MCF 10A (cell line): ENCODE measurements around the gene C11orf58. TPM values are rescaled to one million over a fixed set of nuclear protein-coding genes. Genes with fewer than 3 reads are reported as not detected.

Experiments used
- BruUV-seq: library from RNA; stranded (reverse); fragments of 400-500 nt; replicated peaks from 2 replicates; lab custom pipeline; 2021; lab: Mats Ljungman, UMichigan
- CTCF ChIA-PET: fragments of 300-600 bp; sonication (Branson Sonifier 250); formaldehyde crosslinking; extraction: SDS; loops from one replicate; lab custom pipeline; 2021; ENCODE audit warnings: antibody characterized with exemption, inconsistent platforms; lab: Yijun Ruan, JAX
- POLR2A ChIA-PET: fragments of 300-600, 350-650 bp; sonication (Branson Sonifier 250); formaldehyde crosslinking; extraction: SDS; loops from one replicate; lab custom pipeline; 2020; ENCODE audit warnings: antibody characterized with exemption, inconsistent platforms; lab: Yijun Ruan, JAX
- DNase-seq: peaks from one replicate; pipeline ENCODE4 v3.0.0-alpha.2; 2018; ENCODE audit not compliant: unreplicated experiment
- H3K27ac Mint-ChIP-seq: one replicate; pipeline ENCODE4 v1.8.0; 2022; ENCODE audit warnings: mild to moderate bottlenecking, low read depth, mixed read lengths; ENCODE audit not compliant: unreplicated experiment
- H3K27me3 Mint-ChIP-seq: one replicate; pipeline ENCODE4 v1.8.0; 2022; ENCODE audit warnings: mixed read lengths; ENCODE audit not compliant: insufficient read depth, unreplicated experiment
- H3K36me3 Mint-ChIP-seq: one replicate; pipeline ENCODE4 v1.8.0; 2022; ENCODE audit warnings: mild to moderate bottlenecking, moderate library complexity, mixed read lengths; ENCODE audit not compliant: insufficient read depth, unreplicated experiment
- H3K4me1 Mint-ChIP-seq: one replicate; pipeline ENCODE4 v1.8.0; 2022; ENCODE audit warnings: mixed read lengths; ENCODE audit not compliant: insufficient read depth, unreplicated experiment
- H3K4me3 Mint-ChIP-seq: one replicate; pipeline ENCODE4 v1.8.0; 2022; ENCODE audit warnings: mild to moderate bottlenecking, moderate library complexity, mixed read lengths; ENCODE audit not compliant: unreplicated experiment
- H3K9me3 Mint-ChIP-seq: one replicate; pipeline ENCODE4 v1.8.0; 2022; ENCODE audit warnings: mixed read lengths; ENCODE audit not compliant: unreplicated experiment
- CTCF ChIP-seq: fragments of 200-600 bp; IDR thresholded peaks from one replicate; pipeline ENCODE4 v1.8.0; 2022; ENCODE audit warnings: antibody characterized with exemption, mild to moderate bottlenecking; ENCODE audit not compliant: unreplicated experiment
- intact Hi-C: fragments of 100-400 bp; cut with micrococcal nuclease; formaldehyde crosslinking; loops from 2 replicates; pipeline ENCODE4 v1.14.1; 2022
- total RNA-seq: library from RNA; stranded (reverse); gene quantifications from 2 replicates; pipeline ENCODE4 v1.2.3, GENCODE V29; 2022

The C11orf58 gene
- total RNA-seq, 1 experiment from 2014 or later: 230 TPM

DNA sequence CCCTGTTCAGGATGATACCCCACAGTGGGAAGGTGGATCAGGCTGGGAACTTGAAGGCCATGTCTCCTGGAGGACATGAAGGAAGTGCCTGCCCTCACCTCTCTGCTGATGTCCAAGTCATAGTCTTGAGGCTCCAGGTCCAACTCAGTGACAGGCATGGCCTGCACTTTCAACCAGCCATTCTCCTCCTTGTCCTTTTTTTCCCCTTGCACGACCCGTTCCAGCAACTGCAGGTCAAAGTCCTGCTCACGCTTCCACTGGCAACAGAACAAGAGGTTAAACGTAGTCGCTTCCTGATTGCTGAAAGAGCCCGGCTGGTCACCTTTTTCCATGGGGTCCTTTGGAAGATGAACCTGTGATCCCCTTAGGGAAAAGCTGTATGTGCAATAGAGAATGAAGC, 47.7 kb downstream of the C11orf58 start:
- H3K4me3 Mint-ChIP-seq: no peak overlapping the region
- no peaks in the 10 kb centered on the region for H3K27me3 Mint-ChIP-seq
- intact Hi-C loops: no loop called here
- no peak for DNase-seq
- ChIA-PET POLR2A (interaction anchor here (1.0 kb wide), 1 partner anchor 277 kb away, joined by 5 read pairs; no protein-coding TSS in a partner anchor), CTCF (interaction anchor here (0.6 to 8.2 kb wide), 42 partner anchors 10 to 1137 kb away, joined by 3 to 72 read pairs (median 4); partner anchors contain the start of gene C11orf58)
- no peaks in the 10 kb centered on the region for H3K36me3 Mint-ChIP-seq
- H3K9me3 Mint-ChIP-seq: no peaks in the 10 kb centered on the region
- no peak for TF ChIP-seq CTCF
- BruUV-seq: no TSS peak
- H3K27ac Mint-ChIP-seq: no peak overlapping the region
- peaks cover 20% of the 10 kb centered on the region for H3K4me1 Mint-ChIP-seq

GRCh38 chr11:16787035-16787742, 48.7 kb downstream of the C11orf58 start:
- peaks cover 10% of the 10 kb centered on the region for H3K36me3 Mint-ChIP-seq
- no peak overlapping the region for H3K27ac Mint-ChIP-seq
- BruUV-seq: no TSS peak
- no peaks in the 10 kb centered on the region for H3K27me3 Mint-ChIP-seq
- peak; percentile 39 for DNase-seq
- intact Hi-C loops: no loop called here
- CTCF ChIA-PET: interaction anchor here (0.5 to 8.2 kb wide), 20 partner anchors 11 to 443 kb away, joined by 3 to 72 read pairs (median 3); no protein-coding TSS in a partner anchor
- no peak for TF ChIP-seq CTCF
- POLR2A ChIA-PET: interaction anchor here (0.6 to 0.7 kb wide), 3 partner anchors 17 to 1091 kb away, joined by 3 to 5 read pairs (median 3); no protein-coding TSS in a partner anchor
- H3K4me1 Mint-ChIP-seq: peaks cover 30% of the 10 kb centered on the region
- H3K4me3 Mint-ChIP-seq: no peak overlapping the region
- no peaks in the 10 kb centered on the region for H3K9me3 Mint-ChIP-seq

DNA sequence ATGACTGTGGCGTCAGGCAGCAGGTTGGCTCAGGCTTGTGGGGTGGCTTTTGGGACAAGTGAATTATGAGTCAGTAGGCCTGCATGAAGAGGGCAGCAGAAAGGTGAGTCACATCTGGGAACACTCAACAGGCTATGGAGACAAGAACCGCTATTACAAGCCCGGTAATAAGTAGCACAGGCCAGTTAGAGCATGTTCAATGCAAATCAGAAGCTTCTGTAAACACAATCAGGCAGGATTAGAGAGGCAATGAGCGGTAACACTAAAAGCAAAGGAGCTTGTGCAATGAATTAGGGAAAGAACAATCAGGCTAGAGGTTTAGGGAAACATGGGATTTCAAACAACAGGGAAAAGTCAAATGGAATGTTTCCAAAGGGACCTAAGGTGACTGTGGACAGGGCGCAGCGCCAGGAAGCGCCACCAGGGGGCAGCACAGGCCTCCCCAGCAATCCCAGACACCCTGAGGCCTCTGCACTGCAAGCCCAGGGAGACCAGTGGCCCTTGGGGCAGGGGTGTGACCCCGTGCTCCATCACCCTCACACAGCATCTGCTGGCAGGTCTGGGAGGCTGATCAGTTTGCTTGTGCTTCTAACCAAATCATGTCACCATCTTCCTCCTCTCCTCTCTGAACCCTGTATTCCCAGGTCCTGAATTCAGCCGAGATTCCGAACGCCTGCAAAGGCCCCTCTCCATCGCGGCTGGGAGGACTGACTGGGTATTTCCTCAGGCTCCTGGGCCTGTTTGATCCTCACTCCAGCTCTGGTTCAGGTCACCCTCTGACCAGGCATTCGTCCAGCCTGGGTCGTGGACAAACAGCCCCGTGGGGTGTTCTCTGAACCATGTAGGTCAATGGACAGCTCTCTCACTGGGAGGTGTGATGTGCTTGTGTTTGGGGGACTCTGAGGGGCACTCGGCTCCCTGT, 50.0 kb downstream of the C11orf58 start:
- H3K4me3 Mint-ChIP-seq: no peak overlapping the region
- peak; percentile 94 for DNase-seq

More for the DNA sequence above, 50.0 kb downstream of the C11orf58 start:
- Mint-ChIP-seq H3K9me3 (no peaks in the 10 kb centered on the region), H3K36me3 (peaks cover 10% of the 10 kb centered on the region), H3K27me3 (no peaks in the 10 kb centered on the region), H3K27ac (peak overlapping the region; percentile 11), H3K4me1 (peaks cover 30% of the 10 kb centered on the region)
- POLR2A ChIA-PET: interaction anchor here (0.7 to 1.2 kb wide), 5 partner anchors 13 to 289 kb away, joined by 3 to 7 read pairs (median 3); partner anchors contain the start of genes C11orf58 and RPS13
- peak; percentile 95 for TF ChIP-seq CTCF
- BruUV-seq: no TSS peak
- CTCF ChIA-PET: interaction anchor here (0.6 to 8.2 kb wide), 27 partner anchors 8 to 1561 kb away, joined by 3 to 72 read pairs (median 4); no protein-coding TSS in a partner anchor
- intact Hi-C loops: loop anchor here (1.0 kb wide), 2 partner anchors 93 to 158 kb away; no protein-coding TSS in a partner anchor
